ENCODE data around the gene GARIN5A. TPM values are rescaled to one million over a fixed set of nuclear protein-coding genes. Genes with fewer than 3 reads are reported as not detected.

GARIN5A gene
- total and polyA plus RNA-seq, 8 donors, result 1.4 to 2.6 (median 2.1) TPM

GRCh38 chr19:50500060-50500752 is 23.6 kb upstream of the GARIN5A start:
- Histone ChIP-seq H3K27me3 (no peaks in the 10 kb centered on the region), H3K27ac (no peak overlapping the region), H3K4me3 (no peak overlapping the region), H3K36me3 (no peaks in the 10 kb centered on the region), H3K9me3 (no peaks in the 10 kb centered on the region), H3K4me1 (no peaks in the 10 kb centered on the region)
- FAIRE-seq, result no peak
- WGBS, 2 donors, result 47 to 59% methylated on average over 27 of the region's 27 CpGs
- DNase-seq, result peak in 1 of 6 donors; percentile 69
- peak; percentile 13 to 42 (median 26) for ATAC-seq
- TF ChIP-seq, protein P1, sequence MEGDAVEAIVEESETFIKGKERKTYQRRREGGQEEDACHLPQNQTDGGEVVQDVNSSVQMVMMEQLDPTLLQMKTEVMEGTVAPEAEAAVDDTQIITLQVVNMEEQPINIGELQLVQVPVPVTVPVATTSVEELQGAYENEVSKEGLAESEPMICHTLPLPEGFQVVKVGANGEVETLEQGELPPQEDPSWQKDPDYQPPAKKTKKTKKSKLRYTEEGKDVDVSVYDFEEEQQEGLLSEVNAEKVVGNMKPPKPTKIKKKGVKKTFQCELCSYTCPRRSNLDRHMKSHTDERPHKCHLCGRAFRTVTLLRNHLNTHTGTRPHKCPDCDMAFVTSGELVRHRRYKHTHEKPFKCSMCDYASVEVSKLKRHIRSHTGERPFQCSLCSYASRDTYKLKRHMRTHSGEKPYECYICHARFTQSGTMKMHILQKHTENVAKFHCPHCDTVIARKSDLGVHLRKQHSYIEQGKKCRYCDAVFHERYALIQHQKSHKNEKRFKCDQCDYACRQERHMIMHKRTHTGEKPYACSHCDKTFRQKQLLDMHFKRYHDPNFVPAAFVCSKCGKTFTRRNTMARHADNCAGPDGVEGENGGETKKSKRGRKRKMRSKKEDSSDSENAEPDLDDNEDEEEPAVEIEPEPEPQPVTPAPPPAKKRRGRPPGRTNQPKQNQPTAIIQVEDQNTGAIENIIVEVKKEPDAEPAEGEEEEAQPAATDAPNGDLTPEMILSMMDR (IDR thresholded peaks at IDR 0.05), result no peak
- intact Hi-C loops (cut with DNase I), result no loop called here

DNA sequence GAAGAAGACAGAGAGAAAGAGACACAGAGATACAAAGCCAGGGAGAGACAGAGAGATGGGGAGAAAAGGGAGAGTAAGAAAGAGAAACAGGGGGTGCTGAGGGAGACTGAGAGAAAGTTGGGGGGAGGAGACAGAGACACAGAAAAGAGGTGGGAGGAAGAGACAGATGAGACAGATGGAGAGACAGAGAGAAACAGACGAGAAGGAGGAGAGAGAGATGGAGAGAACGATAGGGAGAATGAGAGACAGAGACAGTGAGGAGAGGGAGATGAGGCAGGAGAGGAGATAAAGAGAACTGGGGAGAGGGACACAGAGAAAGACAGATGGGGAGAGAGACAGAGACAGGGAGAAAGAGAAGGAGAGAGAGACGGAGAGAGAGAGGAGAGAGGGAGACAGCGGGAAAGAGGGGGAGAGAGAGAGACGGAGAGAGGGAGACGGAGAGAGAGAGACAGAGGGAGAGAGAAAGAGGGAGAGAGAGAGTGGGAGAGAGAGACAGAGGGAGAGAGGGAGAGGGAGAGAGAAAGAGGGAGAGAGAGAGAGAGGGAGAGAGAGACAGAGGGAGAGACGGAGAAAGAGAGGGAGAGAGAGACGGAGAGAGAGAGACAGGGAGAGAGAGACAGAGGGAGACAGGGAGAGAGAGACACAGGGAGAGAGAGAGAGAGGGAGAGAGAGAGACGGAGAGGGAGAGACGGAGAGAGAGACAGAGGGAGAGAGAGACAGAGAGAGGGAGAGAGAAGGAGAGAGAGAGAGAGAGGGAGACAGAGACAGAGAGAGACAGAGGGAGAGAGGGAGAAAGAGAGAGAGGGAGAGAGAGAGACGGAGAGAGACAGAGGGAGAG is 21.8 kb upstream of the GARIN5A start:
- Histone ChIP-seq H3K4me3 (no peak overlapping the region), H3K4me1 (no peaks in the 10 kb centered on the region), H3K9me3 (no peaks in the 10 kb centered on the region), H3K36me3 (no peaks in the 10 kb centered on the region), H3K27ac (no peak overlapping the region), H3K27me3 (no peaks in the 10 kb centered on the region)
- no peak for FAIRE-seq
- no peak for DNase-seq
- ATAC-seq, result no peak
- WGBS, 2 donors, result 79 to 83% methylated on average over 10 to 11 of the region's 11 CpGs
- intact Hi-C loops (cut with DNase I), result no loop called here
- TF ChIP-seq, protein P1 (IDR thresholded peaks at IDR 0.05), result no peak

DNA sequence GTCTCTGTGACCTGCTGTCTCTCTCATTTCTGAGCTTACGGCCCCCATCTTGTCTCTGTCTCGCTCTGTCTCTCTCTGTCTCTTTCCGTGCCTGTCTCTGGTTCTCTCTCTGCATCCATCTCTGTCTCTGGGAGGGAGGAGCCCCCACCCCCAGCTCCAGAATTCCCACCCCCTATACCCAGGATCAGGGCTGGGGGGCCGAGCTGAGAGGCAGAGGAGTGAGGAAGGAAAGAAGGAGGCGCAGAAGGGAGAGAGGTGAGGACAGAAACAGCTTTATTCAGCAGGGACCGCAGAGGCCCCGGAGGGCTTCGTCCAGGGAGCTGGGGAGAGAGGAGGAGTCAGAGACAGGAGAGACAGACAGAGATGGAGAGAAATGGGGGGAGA is 20.4 kb upstream of the GARIN5A start:
- Histone ChIP-seq H3K9me3 (no peaks in the 10 kb centered on the region), H3K27me3 (no peaks in the 10 kb centered on the region), H3K4me3 (no peak overlapping the region), H3K4me1 (no peaks in the 10 kb centered on the region), H3K27ac (no peak overlapping the region), H3K36me3 (no peaks in the 10 kb centered on the region)
- WGBS, 2 donors, result 71 to 82% methylated on average over 8 of the region's 8 CpGs
- DNase-seq (peak in 2 of 6 donors; percentile 35 to 37), FAIRE-seq (no peak), ATAC-seq (no peak)
- intact Hi-C loops (cut with DNase I), result no loop called here
- TF ChIP-seq, protein P1 (IDR thresholded peaks at IDR 0.05), result no peak

GRCh38 chr19:50496189-50497021 is 19.8 kb upstream of the GARIN5A start:
- DNase-seq (peak in 5 of 6 donors; percentile 54 to 86 (median 64)), FAIRE-seq (no peak), ATAC-seq (peak; percentile 61 to 86 (median 76))
- TF ChIP-seq, protein P1 (IDR thresholded peaks at IDR 0.05), result no peak
- no peaks in the 10 kb centered on the region for H3K36me3 ChIP-seq
- no peak overlapping the region for H3K27ac ChIP-seq
- H3K9me3 ChIP-seq, result no peaks in the 10 kb centered on the region
- WGBS, 2 donors, result 77 to 80% methylated on average over 26 to 29 of the region's 30 CpGs
- H3K4me1 ChIP-seq, result no peaks in the 10 kb centered on the region
- H3K27me3 ChIP-seq, result no peaks in the 10 kb centered on the region
- H3K4me3 ChIP-seq, result no peak overlapping the region
- intact Hi-C loops (cut with DNase I), result no loop called here

Measured in pancreas (tissue), 10 donors.